IMR-90 (cell line): ENCODE data around the gene BCAS3. TPM values are rescaled to one million over a fixed set of nuclear protein-coding genes. Genes with fewer than 3 reads are reported as not detected.

Experiments used
- ATAC-seq: fragments of 200-7000 bp; cut with Tn5 transposase; 2 replicates; pipeline ENCODE4 v1.9.1; 2020; ENCODE audit warnings: low read depth, mild to moderate bottlenecking, moderate library complexity
- BruUV-seq: library from RNA; stranded (reverse); fragments of 400-500 nt; replicated peaks from 2 replicates; lab custom pipeline; 2021; lab: Mats Ljungman, UMichigan
- CTCF ChIA-PET: fragments of 300-600 bp; formaldehyde crosslinking; extraction: SDS; loops from one replicate; lab custom pipeline; 2021; ENCODE audit warnings: antibody characterized with exemption; lab: Yijun Ruan, JAX
- POLR2A ChIA-PET: fragments of 300-600 bp; sonication (Branson Sonifier 250); formaldehyde crosslinking; loops from one replicate; lab custom pipeline; 2022; ENCODE audit warnings: antibody characterized with exemption; ENCODE audit not compliant: unreplicated experiment; lab: Charles Lee
- DNase-seq: peaks from one replicate; pipeline ENCODE4 v3.0.0; 2013
- H2AFZ ChIP-seq: replicated peaks from 2 replicates; pipeline ENCODE3; 2013; ENCODE audit warnings: low read length, mild to moderate bottlenecking; ENCODE audit not compliant: poor library complexity
- H2AK5ac ChIP-seq: 2 replicates; pipeline ENCODE4 v1.6.1; 2013; ENCODE audit warnings: low read depth, low read length, inconsistent platforms
- H2AK9ac ChIP-seq: replicated peaks from 2 replicates; pipeline ENCODE3; 2013; ENCODE audit warnings: mild to moderate bottlenecking, low read depth, low read length, moderate library complexity; ENCODE audit not compliant: poor library complexity
- H2BK120ac ChIP-seq: 2 replicates; pipeline ENCODE4 v1.6.1; 2013; ENCODE audit warnings: low read depth, low read length, inconsistent platforms
- H2BK15ac ChIP-seq: 3 replicates; pipeline ENCODE4 v1.6.1; 2013; ENCODE audit warnings: low read depth, low read length, inconsistent platforms
- H2BK20ac ChIP-seq: 2 replicates; pipeline ENCODE4 v1.6.1; 2013; ENCODE audit warnings: low read depth, mild to moderate bottlenecking, inconsistent platforms, low read length, moderate library complexity
- H2BK5ac ChIP-seq: 2 replicates; pipeline ENCODE4 v1.6.1; 2013; ENCODE audit warnings: mild to moderate bottlenecking, low read depth, low read length, inconsistent platforms; ENCODE audit not compliant: poor library complexity, severe bottlenecking
- H3K14ac ChIP-seq: replicated peaks from 2 replicates; pipeline ENCODE4 v1.6.1; 2013; ENCODE audit warnings: low read depth, low read length, inconsistent platforms
- H3K18ac ChIP-seq: 2 replicates; pipeline ENCODE4 v1.6.1; 2013; ENCODE audit warnings: low read depth, low read length, control low read depth
- H3K23ac ChIP-seq: 2 replicates; pipeline ENCODE4 v1.6.1; 2013; ENCODE audit warnings: low read depth, low read length, inconsistent platforms
- H3K27ac ChIP-seq: 2 replicates; pipeline ENCODE4 v1.5.1; 2013; ENCODE audit warnings: mild to moderate bottlenecking, control low read depth, low read length; ENCODE audit not compliant: insufficient read depth
- H3K27me3 ChIP-seq: 2 replicates; pipeline ENCODE4 v1.6.1; 2013; ENCODE audit warnings: low read length; ENCODE audit not compliant: control insufficient read depth, insufficient read depth
- H3K36me3 ChIP-seq: 2 replicates; pipeline ENCODE4 v1.6.1; 2013; ENCODE audit warnings: low read length, mixed read lengths; ENCODE audit not compliant: control insufficient read depth, insufficient read depth
- H3K4ac ChIP-seq: 2 replicates; pipeline ENCODE4 v1.6.1; 2013; ENCODE audit warnings: low read depth, low read length, inconsistent platforms
- H3K4me1 ChIP-seq: 2 replicates; pipeline ENCODE4 v1.6.1; 2013; ENCODE audit warnings: low read length, mixed read lengths; ENCODE audit not compliant: control insufficient read depth, insufficient read depth
- H3K4me2 ChIP-seq: 2 replicates; pipeline ENCODE4 v1.6.1; 2013; ENCODE audit warnings: low read depth, mild to moderate bottlenecking, control low read depth, low read length, moderate library complexity
- H3K4me3 ChIP-seq: 2 replicates; pipeline ENCODE4 v1.5.1; 2013; ENCODE audit warnings: low read depth, mild to moderate bottlenecking, control low read depth, low read length, moderate library complexity; ENCODE audit not compliant: insufficient read depth
- H3K56ac ChIP-seq: 2 replicates; pipeline ENCODE4 v1.6.1; 2013; ENCODE audit warnings: low read length, inconsistent platforms; ENCODE audit not compliant: insufficient read depth; ENCODE audit errors: extremely low read depth
- H3K79me1 ChIP-seq, 2 experiments: 2 replicates each; pipeline ENCODE4 v1.6.1; 2013; ENCODE audit warnings: low read length in 2 of 2, inconsistent platforms in 1 of 2, low read depth in 1 of 2
- H3K9ac ChIP-seq: 2 replicates; pipeline ENCODE4 v1.6.1; 2013; ENCODE audit warnings: low read depth, low read length, control low read depth
- H3K9me1 ChIP-seq: 2 replicates; pipeline ENCODE4 v1.6.1; 2013; ENCODE audit warnings: low read length, inconsistent platforms; ENCODE audit not compliant: insufficient read depth
- H3K9me3 ChIP-seq: 2 replicates; pipeline ENCODE4 v1.6.1; 2013; ENCODE audit warnings: low read length; ENCODE audit not compliant: control insufficient read depth, insufficient read depth
- H4K20me1 ChIP-seq: 2 replicates; pipeline ENCODE4 v1.6.1; 2013; ENCODE audit warnings: low read length, inconsistent platforms; ENCODE audit not compliant: insufficient read depth
- H4K5ac ChIP-seq: 2 replicates; pipeline ENCODE4 v1.6.1; 2013; ENCODE audit warnings: mild to moderate bottlenecking, low read depth, low read length, control low read depth
- H4K8ac ChIP-seq, 2 experiments: 2 replicates each; pipeline ENCODE4 v1.6.1; 2013; ENCODE audit warnings: low read depth in 2 of 2, low read length in 2 of 2, control low read depth in 1 of 2, inconsistent platforms in 1 of 2
- H4K91ac ChIP-seq: 2 replicates; pipeline ENCODE4 v1.6.1; 2013; ENCODE audit warnings: low read depth, low read length, inconsistent platforms; ENCODE audit not compliant: insufficient read depth
- BHLHE40 ChIP-seq: fragments of 150-350 bp; IDR thresholded peaks from 2 replicates; pipeline ENCODE4 v1.6.1; 2016; ENCODE audit warnings: mild to moderate bottlenecking, low read depth, low read length
- CEBPB ChIP-seq: IDR thresholded peaks from 2 replicates; pipeline ENCODE4 v1.6.1; 2012; ENCODE audit warnings: low read depth, low read length, improper control_type of control experiment
- CHD1 ChIP-seq: IDR thresholded peaks from 2 replicates; pipeline ENCODE4 v1.6.1; 2012; ENCODE audit warnings: low read depth, low read length, improper control_type of control experiment
- FOS ChIP-seq: fragments of 150-350 bp; IDR thresholded peaks from 2 replicates; pipeline ENCODE4 v1.6.1; 2016; ENCODE audit warnings: low read depth, low read length
- MAFK ChIP-seq: IDR thresholded peaks from 2 replicates; pipeline ENCODE4 v1.6.1; 2012; ENCODE audit warnings: low read depth, low read length, improper control_type of control experiment
- NFE2L2 ChIP-seq: fragments of 150-350 bp; IDR thresholded peaks from 2 replicates; pipeline ENCODE4 v1.6.1; 2016; ENCODE audit warnings: low read depth, mild to moderate bottlenecking, low read length
- POLR2A ChIP-seq: IDR thresholded peaks from 2 replicates; pipeline ENCODE4 v1.6.1; 2012; ENCODE audit warnings: mild to moderate bottlenecking, low read depth, low read length
- RCOR1 ChIP-seq: IDR thresholded peaks from 2 replicates; pipeline ENCODE4 v1.6.1; 2012; ENCODE audit warnings: mild to moderate bottlenecking, low read length, improper control_type of control experiment; ENCODE audit not compliant: insufficient replicate concordance
- RFX5 ChIP-seq: IDR thresholded peaks from 2 replicates; pipeline ENCODE4 v1.8.0; 2012; ENCODE audit warnings: low read depth, mild to moderate bottlenecking, low read length, moderate library complexity
- WGBS, 2 experiments: methylation state at CpG; one replicate each; pipeline versions ENCODE4 v1.1.5 to v1.1.7; 2013; ENCODE audit warnings: missing lambda C conversion rate in 2 of 2; ENCODE audit not compliant: insufficient read length in 1 of 2; ENCODE audit errors: extremely low coverage in 2 of 2; 5-methylcytosine and 5-hydroxymethylcytosine counted together
- dilution Hi-C: fragments of 300-500 bp; cut with HindIII; formaldehyde crosslinking; loops from one replicate; pipeline ENCODE4 v1.14.3; 2018; ENCODE audit warnings: low sequenced_read_pairs; ENCODE audit not compliant: unreplicated experiment
- in situ Hi-C: fragments of 300-500 bp; cut with MboI; formaldehyde crosslinking; loops from 3 replicates; pipeline ENCODE4 v1.14.3; 2019; ENCODE audit warnings: low sequenced_read_pairs, inconsistent platforms, mixed read lengths
- intact Hi-C: fragments of 100-400 bp; cut with micrococcal nuclease; formaldehyde crosslinking; loops from 2 replicates; pipeline ENCODE4 v1.10.0; 2022
- polyA plus RNA-seq, 3 experiments: library from polyadenylated mRNA; depleted of rRNA; stranded (reverse); fragments of >200 nt; gene quantifications; 2 replicates each; pipeline ENCODE4 v1.2.3, GENCODE V29; 2012; ENCODE audit warnings: low replicate concordance in 1 of 3
- total RNA-seq: library from RNA; depleted of rRNA; stranded (reverse); fragments of >200 nt; gene quantifications from 2 replicates; pipeline ENCODE4 v1.2.3, GENCODE V29; 2012

Gene BCAS3
- total and polyA plus RNA-seq, 2 of the 4 experiments (the other 2 are of a cell fraction): 6.3 to 27.1 TPM

DNA sequence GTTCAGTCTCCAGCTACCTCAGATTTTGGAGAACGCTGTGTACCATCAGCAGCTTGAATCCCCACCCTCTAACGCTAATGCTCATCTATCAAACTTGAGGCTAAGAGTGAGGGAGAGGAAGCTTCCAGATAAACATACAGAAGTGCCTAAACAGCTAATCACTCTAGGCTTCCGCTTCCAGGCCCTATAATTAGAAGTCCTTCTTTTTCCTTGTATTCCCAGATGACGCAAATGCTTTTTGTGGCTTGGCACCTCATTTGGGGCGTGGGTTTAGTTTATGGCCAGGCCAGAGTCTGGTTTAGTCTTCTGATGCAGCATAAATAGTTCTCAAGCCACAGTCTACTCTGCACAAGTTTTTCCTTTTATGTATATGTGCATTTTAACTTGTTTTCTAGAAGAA lies 263.4 kb downstream of the BCAS3 start:
- DNase-seq (peak; percentile 98), ATAC-seq (peak; percentile 97)
- ChIA-PET CTCF (interaction anchor here (1.0 kb wide), 1 partner anchor 31 kb away, joined by 3 read pairs; no protein-coding TSS in a partner anchor), POLR2A (no interaction called here)
- peak overlapping the region; percentile 69 for H2AFZ ChIP-seq
- H3K56ac ChIP-seq: no peak overlapping the region
- H3K27me3 ChIP-seq: no peaks in the 10 kb centered on the region
- H3K36me3 ChIP-seq: no peaks in the 10 kb centered on the region
- peak overlapping the region in 1 of 2 experiments; percentile 7; a peak in 1 of 4 replicates for H4K8ac ChIP-seq
- no peaks in the 10 kb centered on the region for H3K9me3 ChIP-seq
- peaks cover 2% of the 10 kb centered on the region for H3K4me1 ChIP-seq
- no peaks in the 10 kb centered on the region for H3K9me1 ChIP-seq
- peak overlapping the region; percentile 53; the same call in 1 of the 2 replicates for H2BK120ac ChIP-seq
- peak overlapping the region; percentile 12; the same call in 1 of the 3 replicates for H2BK15ac ChIP-seq
- in situ Hi-C loops (no loop called here), intact Hi-C loops (no loop called here), dilution Hi-C loops (no loop called here)
- peak overlapping the region; percentile 1; the same call in 1 of the 2 replicates for H3K18ac ChIP-seq
- no CpG with 5 or more reads among the region's 5 CpGs for WGBS, 2 experiments
- H3K4me2 ChIP-seq: peak overlapping the region; percentile 28; the same call in 1 of the 2 replicates
- H2BK5ac ChIP-seq: peak overlapping the region; percentile 75
- no peak overlapping the region for H3K4me3 ChIP-seq
- no peak overlapping the region for H4K5ac ChIP-seq
- peak overlapping the region; percentile 7; the same call in 1 of the 2 replicates for H4K91ac ChIP-seq
- no peak overlapping the region for H3K27ac ChIP-seq
- H3K14ac ChIP-seq: 0 out of 2 replicates have a peak overlapping the region, but pooled peaks have one; percentile 46
- no peak overlapping the region for H2AK5ac ChIP-seq
- H3K4ac ChIP-seq: peak overlapping the region; percentile 1; the same call in 1 of the 2 replicates
- no peak overlapping the region for H3K9ac ChIP-seq
- no peak overlapping the region for H2AK9ac ChIP-seq
- peak overlapping the region; percentile 56; the same call in 1 of the 2 replicates for H2BK20ac ChIP-seq
- no peaks in the 10 kb centered on the region for H3K79me1 ChIP-seq
- BruUV-seq: no TSS peak
- no peaks in the 10 kb centered on the region for H4K20me1 ChIP-seq
- H3K23ac ChIP-seq: no peak overlapping the region
- no peak for TF ChIP-seq CHD1
- no peak for TF ChIP-seq RFX5
- no peak for TF ChIP-seq RCOR1
- peak; percentile 32; the same call in 1 of the 2 replicates for TF ChIP-seq NFE2L2
- no peak; the same call in 1 of the 2 replicates for TF ChIP-seq FOS
- peak; percentile 52; the same call in 1 of the 2 replicates for TF ChIP-seq CEBPB
- peak; percentile 42; the same call in 1 of the 2 replicates for TF ChIP-seq MAFK
- TF ChIP-seq BHLHE40: peak; percentile 13; the same call in 1 of the 2 replicates
- TF ChIP-seq POLR2A: no peak
